Left lung (tissue), 10 donors: Measurements from ENCODE around the gene DLG2. TPM values are rescaled to one million over a fixed set of nuclear protein-coding genes. Genes with fewer than 3 reads are reported as not detected.

Experiments used
- ATAC-seq: fragments of 200-7000 bp; cut with Tn5 transposase; one replicate; pipeline ENCODE4 v1.9.1; 2020; ENCODE audit warnings: moderate library complexity
- DNase-seq, 4 donors: peaks; one replicate each; pipeline ENCODE4 v3.0.0-alpha.2; 2013 to 2020
- H3K27ac ChIP-seq, 2 donors: fragments of 200-600 bp; sonication (generic) in 1 of 2; one replicate each; pipeline versions ENCODE4 v1.5.0 to v1.8.0; 2020 to 2021
- H3K27me3 ChIP-seq, 2 donors: fragments of 200-600 bp; sonication (generic) in 1 of 2; one replicate each; pipeline versions ENCODE4 v1.5.0 to v1.8.0; 2020 to 2021
- H3K36me3 ChIP-seq, 2 donors: fragments of 200-600 bp; sonication (generic) in 1 of 2; one replicate each; pipeline versions ENCODE4 v1.5.0 to v1.8.0; 2020 to 2021
- H3K4me1 ChIP-seq, 2 donors: fragments of 200-600 bp; one replicate each; pipeline ENCODE4 v1.8.0; 2021
- H3K4me3 ChIP-seq, 2 donors: fragments of 200-600 bp; sonication (generic) in 1 of 2; one replicate each; pipeline versions ENCODE4 v1.5.0 to v1.8.0; 2020 to 2021; ENCODE audit warnings: mild to moderate bottlenecking in 1 of 2
- H3K9me3 ChIP-seq, 2 donors: fragments of 200-600 bp; sonication (generic) in 1 of 2; one replicate each; pipeline versions ENCODE4 v1.5.0 to v1.8.0; 2020 to 2021
- intact Hi-C, 2 donors: fragments of 100-400 bp; cut with DNase I; formaldehyde crosslinking; loops; one replicate each; pipeline versions ENCODE4 v1.11.2 to v1.14.2; 2022
- polyA plus RNA-seq, 6 donors: library from polyadenylated mRNA; unstranded; fragments of 120-200 nt; gene quantifications; one replicate each; pipeline ENCODE4 v1.2.1, GENCODE V29; 2013; ENCODE audit not compliant: insufficient read length in 6 of 6
- total RNA-seq, 2 donors: library from RNA; stranded (reverse); fragmentation: NEBNext Ultra II Directional; extraction: Animal tissue kit (Norgen Biotek cat#: 25700); gene quantifications; one replicate each; pipeline ENCODE4 v1.2.1, GENCODE V29; 2021
- TF ChIP-seq, protein P1 (sequence below), 2 donors: fragments of 200-600 bp; sonication (generic) in 1 of 2; IDR thresholded peaks; one replicate each; pipeline versions ENCODE4 v1.5.0 to v1.8.0; 2021; ENCODE audit warnings: antibody characterized with exemption in 2 of 2
- donor health status: DM: no; HTN: yes; CAD: no.
- donor health status: DM: no; HTN: no; CAD: no.

DLG2 gene
- total and polyA plus RNA-seq, 8 donors, result 4.5 to 15.0 (median 8.6) TPM

DNA sequence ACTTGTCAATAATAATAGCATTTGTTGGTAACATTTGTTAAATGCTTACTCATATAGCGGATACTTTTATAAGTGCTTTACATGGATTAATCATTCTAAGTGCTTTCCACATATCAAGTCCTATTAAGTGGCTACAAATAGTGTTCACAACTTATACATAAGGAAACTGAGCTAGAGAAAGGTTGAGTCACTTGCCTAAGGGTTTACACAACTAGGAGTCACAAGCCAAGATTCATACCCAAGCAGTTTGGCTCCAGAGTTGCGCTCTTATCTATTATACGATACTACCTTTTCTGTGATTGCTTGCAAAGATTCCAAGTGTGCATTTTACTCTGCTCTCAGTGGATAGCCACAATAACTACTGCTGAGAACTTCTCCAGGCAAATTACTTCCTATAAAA is 2125.1 kb downstream of the DLG2 start:
- H3K27ac ChIP-seq, result no peak overlapping the region
- peak; percentile 92 for ATAC-seq
- H3K36me3 ChIP-seq, result no peaks in the 10 kb centered on the region
- no peaks in the 10 kb centered on the region for H3K27me3 ChIP-seq
- intact Hi-C loops, result no loop called here
- no peaks in the 10 kb centered on the region for H3K9me3 ChIP-seq
- no peaks in the 10 kb centered on the region for H3K4me1 ChIP-seq
- DNase-seq, result no peak
- no peak overlapping the region for H3K4me3 ChIP-seq
- TF ChIP-seq, protein P1, sequence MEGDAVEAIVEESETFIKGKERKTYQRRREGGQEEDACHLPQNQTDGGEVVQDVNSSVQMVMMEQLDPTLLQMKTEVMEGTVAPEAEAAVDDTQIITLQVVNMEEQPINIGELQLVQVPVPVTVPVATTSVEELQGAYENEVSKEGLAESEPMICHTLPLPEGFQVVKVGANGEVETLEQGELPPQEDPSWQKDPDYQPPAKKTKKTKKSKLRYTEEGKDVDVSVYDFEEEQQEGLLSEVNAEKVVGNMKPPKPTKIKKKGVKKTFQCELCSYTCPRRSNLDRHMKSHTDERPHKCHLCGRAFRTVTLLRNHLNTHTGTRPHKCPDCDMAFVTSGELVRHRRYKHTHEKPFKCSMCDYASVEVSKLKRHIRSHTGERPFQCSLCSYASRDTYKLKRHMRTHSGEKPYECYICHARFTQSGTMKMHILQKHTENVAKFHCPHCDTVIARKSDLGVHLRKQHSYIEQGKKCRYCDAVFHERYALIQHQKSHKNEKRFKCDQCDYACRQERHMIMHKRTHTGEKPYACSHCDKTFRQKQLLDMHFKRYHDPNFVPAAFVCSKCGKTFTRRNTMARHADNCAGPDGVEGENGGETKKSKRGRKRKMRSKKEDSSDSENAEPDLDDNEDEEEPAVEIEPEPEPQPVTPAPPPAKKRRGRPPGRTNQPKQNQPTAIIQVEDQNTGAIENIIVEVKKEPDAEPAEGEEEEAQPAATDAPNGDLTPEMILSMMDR (IDR thresholded peaks at IDR 0.05), result no peak

DNA sequence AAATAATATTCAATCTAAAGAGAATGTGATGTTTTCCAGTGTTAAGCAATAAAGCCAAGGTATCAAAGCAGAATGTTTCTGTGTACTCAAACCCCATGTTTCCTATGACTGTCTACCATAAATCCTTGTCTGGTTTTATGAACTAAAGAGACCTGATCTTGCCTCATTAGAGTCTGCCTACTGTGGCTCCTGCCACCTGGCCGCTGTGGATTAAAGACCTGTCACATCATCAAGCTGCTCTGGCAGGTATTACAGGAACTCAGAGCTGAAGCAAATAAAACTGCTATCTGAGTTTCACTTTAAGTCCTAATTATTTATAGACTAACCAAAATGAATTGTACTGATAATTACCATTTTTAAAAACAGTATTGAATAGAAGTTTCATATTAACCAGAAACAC is 2133.2 kb downstream of the DLG2 start:
- Histone ChIP-seq H3K9me3 (no peaks in the 10 kb centered on the region), H3K4me3 (no peak overlapping the region), H3K4me1 (no peaks in the 10 kb centered on the region), H3K27ac (no peak overlapping the region), H3K27me3 (no peaks in the 10 kb centered on the region), H3K36me3 (no peaks in the 10 kb centered on the region)
- ATAC-seq (no peak), DNase-seq (no peak)
- intact Hi-C loops, result no loop called here
- TF ChIP-seq, protein P1 (IDR thresholded peaks at IDR 0.05), result no peak

DNA sequence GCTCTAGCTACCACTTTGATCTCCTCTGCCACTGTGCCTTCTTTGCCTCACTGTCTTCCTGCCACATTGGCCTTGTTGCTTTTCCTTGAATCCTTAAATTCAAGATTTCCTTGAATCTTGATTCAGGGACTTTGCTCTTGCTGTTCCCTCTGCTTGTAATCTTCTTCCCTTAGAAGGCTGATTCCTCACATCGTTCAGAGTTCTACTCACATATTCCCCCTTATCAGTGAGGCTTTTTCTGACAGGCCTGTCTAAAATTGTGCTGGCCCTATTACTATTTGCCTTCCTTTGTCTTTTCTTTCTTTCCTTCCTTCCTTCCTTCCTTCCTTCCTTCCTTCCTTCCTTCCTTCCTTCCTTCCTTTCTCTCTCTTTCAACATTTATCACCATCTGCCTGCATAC is 2134.1 kb downstream of the DLG2 start:
- ATAC-seq, result no peak

DNA sequence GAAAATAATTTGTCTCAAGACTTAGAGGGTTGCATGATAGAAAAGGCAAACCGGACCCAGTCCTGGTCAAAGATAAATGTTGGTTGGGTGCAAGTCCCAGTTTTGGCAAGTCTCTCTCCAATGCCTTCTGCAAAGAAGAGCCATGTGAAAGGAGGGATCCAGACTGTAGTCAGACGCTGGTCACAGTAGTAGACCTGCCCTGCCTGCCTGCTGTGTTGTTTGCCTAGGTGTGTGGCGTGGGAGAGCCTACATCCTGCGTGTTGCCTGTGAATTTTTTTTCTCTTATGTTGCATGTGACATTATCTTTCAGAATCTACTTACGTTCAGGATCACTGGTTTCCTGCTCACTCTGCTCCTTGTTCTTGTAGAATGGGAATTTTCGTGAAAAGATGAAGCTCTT is 2143.3 kb downstream of the DLG2 start:
- Histone ChIP-seq H3K27ac (no peak overlapping the region), H3K4me1 (no peaks in the 10 kb centered on the region), H3K9me3 (no peaks in the 10 kb centered on the region), H3K27me3 (no peaks in the 10 kb centered on the region), H3K4me3 (no peak overlapping the region), H3K36me3 (no peaks in the 10 kb centered on the region)
- TF ChIP-seq, protein P1 (IDR thresholded peaks at IDR 0.05), result no peak
- intact Hi-C loops, result no loop called here
- DNase-seq, result no peak
- no peak for ATAC-seq

More for the DNA sequence above, 2134.1 kb downstream of the DLG2 start:
- DNase-seq, result no peak
- TF ChIP-seq, protein P1 (IDR thresholded peaks at IDR 0.05), result no peak
- Histone ChIP-seq H3K27me3 (no peaks in the 10 kb centered on the region), H3K9me3 (no peaks in the 10 kb centered on the region), H3K27ac (no peak overlapping the region), H3K36me3 (no peaks in the 10 kb centered on the region), H3K4me1 (no peaks in the 10 kb centered on the region), H3K4me3 (no peak overlapping the region)
- intact Hi-C loops, result no loop called here

DNA sequence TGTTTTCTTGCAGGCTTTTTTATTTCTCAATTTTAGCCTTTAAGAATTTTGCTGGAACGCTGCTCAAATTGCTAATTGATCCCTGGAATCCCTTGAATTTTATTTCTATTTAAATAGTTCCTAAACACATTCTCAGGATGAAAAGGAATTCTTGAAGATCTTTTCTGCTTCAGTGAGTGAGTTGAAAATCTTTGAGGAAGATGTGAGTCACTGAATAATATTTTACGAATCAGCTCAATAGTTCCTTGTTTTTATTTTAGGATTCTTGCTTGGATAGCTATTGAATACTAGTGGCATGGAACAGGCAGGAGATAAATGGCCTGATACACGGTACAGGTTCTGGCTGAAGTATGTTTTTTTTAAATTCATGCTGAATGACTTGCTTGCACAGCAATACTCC is 2146.3 kb downstream of the DLG2 start:
- intact Hi-C loops, result no loop called here
- no peaks in the 10 kb centered on the region for H3K36me3 ChIP-seq
- H3K27me3 ChIP-seq, result no peaks in the 10 kb centered on the region
- H3K9me3 ChIP-seq, result no peaks in the 10 kb centered on the region
- TF ChIP-seq, protein P1 (IDR thresholded peaks at IDR 0.05), result no peak
- ATAC-seq, result no peak
- H3K27ac ChIP-seq, result no peak overlapping the region
- DNase-seq, result no peak
- H3K4me1 ChIP-seq, result no peaks in the 10 kb centered on the region
- no peak overlapping the region for H3K4me3 ChIP-seq
